ENCODE data around the gene KLHDC7B.

DNA sequence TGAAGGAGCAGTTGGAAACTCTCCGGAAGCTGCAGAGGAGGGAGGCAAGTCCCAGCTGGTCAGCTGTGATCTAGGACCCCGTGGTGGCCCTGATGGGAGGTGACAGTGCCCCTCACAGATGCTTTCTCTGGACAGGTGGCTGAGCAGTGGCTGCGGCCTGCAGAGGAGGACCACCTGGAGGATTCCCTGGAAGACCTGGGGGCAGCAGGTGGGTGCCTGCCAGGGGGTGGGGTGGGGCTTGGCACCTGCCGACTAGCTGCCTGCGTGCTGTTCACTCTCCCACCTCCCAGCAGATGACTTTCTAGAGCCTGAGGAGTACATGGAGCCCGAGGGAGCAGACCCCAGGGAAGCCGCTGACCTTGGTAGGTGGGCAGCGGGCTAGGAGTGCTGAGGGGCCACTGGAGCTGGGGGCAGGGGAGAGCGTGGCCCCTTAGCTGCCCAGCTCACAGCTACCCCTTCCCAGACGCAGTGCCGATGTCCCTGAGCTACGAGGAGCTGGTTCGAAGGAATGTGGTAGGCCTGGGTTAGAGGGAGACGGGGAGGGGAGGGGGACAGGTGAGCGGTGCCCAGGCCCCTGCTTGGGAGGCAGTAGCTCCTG lies 23.4 kb upstream of the KLHDC7B start:
- no peak for TF ChIP-seq EZH2phosphoT487 (IDR thresholded peaks at IDR 0.05; ENCODE audit: borderline replicate concordance)
- TF ChIP-seq, protein P1, sequence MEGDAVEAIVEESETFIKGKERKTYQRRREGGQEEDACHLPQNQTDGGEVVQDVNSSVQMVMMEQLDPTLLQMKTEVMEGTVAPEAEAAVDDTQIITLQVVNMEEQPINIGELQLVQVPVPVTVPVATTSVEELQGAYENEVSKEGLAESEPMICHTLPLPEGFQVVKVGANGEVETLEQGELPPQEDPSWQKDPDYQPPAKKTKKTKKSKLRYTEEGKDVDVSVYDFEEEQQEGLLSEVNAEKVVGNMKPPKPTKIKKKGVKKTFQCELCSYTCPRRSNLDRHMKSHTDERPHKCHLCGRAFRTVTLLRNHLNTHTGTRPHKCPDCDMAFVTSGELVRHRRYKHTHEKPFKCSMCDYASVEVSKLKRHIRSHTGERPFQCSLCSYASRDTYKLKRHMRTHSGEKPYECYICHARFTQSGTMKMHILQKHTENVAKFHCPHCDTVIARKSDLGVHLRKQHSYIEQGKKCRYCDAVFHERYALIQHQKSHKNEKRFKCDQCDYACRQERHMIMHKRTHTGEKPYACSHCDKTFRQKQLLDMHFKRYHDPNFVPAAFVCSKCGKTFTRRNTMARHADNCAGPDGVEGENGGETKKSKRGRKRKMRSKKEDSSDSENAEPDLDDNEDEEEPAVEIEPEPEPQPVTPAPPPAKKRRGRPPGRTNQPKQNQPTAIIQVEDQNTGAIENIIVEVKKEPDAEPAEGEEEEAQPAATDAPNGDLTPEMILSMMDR (conservative IDR thresholded peaks at IDR 0.05; ENCODE audit: low read length) = no peak

Measured in Loucy (cell line).